Measurements from ENCODE around the gene ZFYVE27.

The ZFYVE27 gene

DNA sequence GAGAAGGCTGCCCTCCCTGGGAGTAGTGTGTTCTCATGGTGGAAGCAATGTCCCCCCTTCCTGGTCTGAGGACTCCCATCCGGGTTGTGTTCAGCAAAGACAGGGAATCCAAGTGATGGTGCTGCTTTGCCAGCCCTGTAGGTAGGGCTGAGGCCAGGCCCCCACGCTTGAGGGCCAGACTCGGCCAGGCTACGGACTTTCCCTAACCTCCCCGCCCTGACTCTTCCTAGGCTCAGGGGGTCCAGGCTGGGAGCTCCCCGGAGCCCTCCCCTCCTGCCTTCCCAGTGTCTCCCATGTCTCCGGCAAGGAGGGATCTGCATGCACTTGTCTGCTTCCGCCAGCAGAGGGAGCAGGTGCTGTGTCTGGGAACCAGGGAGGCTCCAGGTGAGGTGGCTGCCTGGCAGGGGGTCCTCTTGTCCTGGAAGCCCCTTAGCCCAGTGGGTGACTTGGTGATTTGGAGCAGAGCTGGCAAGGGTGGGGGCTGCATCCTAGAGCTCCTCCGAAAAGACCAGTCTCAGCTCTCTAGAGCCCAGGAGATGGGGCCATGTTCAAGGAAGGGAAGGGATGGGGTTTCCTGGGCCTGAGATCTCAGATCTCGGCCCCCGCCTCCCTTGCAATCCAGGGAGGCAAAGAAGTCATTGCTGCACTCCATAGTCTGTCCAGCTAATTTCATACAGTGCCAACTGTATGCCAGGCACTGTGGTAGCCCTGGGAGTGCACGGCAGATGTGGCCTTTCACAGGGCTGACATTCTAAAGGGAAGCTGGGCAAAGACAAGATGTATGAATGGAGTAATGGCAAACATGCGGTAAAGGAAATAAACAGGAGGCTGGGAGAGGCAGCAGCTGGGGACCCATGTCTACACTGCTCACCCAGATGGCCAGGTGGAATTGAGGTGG, 55.1 kb downstream of the ZFYVE27 start:
- DNase-seq (ENCODE audit: low read depth) = peak; percentile 9

DNA sequence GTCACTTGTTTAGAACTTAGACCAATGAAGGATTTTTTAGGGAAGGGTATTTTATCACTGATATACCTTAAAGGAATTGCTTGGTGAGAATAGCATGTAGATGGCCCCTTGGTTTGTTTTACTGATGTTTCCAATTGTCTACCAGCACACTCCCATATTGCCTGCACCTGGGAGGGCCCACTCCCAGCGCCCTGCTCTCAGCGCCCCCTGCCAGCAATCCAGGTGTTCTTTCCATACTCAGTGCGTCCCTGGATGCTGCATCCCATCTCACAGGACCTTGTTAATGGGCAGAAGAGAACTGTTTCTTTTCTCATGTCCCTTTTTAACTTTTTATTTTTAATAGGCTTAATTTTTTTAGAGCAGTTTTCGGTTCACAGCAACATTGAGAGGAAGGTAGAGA, 59.0 kb downstream of the ZFYVE27 start:
- no peak for DNase-seq (ENCODE audit: low read depth)

DNA sequence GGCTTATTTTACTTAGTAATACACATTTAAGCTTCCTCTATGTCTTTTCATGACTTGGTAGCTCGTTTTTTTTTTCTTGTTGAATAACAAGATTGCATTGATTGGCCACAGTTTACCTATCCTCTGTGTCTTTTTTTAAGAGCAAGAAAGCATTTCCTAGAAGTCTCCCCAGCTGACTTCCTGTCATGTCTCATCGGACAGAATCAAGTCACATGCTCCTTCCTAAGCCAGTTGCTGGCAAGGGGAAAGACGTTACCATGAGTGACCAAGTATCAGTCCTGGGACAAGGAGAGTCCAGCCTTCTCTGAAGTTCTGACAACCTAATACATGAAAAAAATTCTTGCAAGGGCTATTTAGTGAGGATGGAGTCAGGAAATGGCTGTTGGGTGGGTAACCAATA, 59.7 kb downstream of the ZFYVE27 start:
- no peak for DNase-seq (ENCODE audit: low read depth)

DNA sequence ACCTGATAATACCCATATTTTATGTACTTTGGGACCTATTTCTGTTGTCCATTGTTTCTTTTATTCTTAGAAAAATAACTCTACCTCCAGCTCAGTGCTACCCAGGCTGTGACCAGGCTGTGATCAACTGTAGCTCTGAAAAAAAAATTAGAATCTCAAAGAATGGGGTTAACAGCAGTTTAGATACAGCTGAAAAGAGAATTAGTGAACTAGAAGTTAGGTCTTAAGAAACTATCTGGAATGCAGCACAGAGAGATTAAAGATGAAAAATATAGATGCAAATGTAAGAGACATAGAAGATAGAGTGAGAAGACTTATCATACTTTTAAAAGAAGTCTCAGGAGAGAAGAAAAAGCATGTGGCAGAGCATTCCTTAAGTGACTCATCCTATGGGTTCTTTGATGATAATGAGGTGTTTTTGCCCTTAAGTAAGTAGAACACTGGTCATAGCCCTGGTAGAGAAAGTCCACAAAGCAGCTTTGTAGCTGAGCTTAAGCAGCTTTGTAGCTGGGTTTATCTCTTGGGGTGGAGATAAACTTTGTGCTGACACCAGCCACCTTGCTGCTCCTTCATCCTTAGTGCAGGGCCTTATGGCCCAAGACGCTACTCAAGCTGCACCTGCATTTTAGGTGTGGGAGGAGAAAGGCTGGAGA, 62.2 kb downstream of the ZFYVE27 start:
- DNase-seq (ENCODE audit: low read depth) = no peak

DNA sequence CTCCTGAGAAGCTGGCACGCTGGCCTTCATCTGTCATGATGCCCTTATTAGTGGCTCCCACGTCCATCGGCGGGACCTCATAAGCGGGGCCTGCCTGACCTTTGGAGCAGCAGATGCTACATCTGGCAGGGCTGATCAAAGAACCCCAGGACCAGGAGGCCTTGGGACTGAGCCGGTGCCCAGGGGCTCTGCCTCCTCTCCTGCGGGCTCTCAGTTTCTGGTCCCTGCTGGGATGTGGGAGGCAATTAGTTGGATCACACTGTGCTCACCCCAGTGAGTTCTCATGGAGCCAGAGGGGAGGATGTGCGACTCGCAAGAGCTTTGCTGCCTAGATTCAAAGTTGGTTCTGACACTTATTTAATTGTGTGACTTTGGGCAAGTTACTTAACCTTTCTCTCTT, 63.5 kb downstream of the ZFYVE27 start:
- no peak for DNase-seq (ENCODE audit: low read depth)

DNA sequence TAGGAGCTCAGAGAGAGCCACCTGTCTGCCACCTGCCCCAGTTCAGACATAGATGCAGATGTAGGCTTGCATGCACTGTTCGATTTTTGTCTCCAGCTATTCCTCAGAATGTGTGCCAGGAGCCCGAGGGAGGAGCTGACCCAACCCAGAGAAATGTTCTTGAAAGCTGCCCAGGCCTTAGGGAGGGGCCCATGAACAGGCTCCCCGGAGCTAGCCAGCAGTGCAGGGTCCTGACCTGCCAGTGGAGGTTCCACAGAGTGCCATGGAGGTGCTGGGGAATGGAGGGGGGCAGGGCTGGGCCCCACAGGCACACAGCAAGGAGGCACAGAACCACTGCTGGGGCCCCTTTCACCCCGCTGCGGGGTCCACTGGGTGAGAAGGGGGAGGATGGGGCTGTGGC, 64.5 kb downstream of the ZFYVE27 start:
- no peak for DNase-seq (ENCODE audit: low read depth)

DNA sequence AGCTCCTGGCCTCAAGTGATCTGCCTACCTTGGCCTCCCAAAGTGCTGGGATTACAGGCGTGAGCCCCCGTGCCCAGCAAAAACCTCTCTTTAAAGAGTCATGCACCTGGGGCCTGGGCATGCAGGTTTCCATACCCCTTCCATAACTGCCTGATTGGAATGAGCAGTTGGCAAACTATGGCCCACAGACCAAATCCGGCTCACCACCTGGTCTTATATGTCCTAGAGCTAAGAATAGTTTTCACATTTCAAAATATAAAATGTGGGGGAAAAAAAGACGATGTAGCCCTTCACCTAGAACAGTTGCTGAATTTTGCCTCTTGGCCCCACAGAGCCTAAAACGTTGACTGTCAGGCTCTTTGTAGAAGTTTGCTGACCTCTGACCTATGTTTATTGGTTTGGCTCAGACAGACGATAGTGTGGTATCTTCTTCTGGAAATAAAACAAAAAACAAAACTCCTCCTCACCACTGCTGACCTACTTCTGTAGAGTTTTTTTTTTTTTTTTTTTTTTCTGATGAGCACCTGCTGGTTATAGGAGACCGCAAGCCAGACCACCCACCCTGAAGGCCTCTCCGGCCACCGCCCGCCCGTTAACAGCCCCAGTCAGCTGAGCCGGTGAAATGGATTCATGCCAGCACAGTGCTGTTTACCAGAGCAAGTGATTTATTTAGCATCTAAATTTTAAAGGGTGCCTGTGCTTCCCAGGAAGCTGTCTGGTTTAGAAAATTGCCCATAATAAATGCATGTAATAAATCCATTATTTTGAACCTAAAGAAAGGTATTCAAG, 68.4 kb downstream of the ZFYVE27 start:
- DNase-seq (ENCODE audit: low read depth) = no peak

DNA sequence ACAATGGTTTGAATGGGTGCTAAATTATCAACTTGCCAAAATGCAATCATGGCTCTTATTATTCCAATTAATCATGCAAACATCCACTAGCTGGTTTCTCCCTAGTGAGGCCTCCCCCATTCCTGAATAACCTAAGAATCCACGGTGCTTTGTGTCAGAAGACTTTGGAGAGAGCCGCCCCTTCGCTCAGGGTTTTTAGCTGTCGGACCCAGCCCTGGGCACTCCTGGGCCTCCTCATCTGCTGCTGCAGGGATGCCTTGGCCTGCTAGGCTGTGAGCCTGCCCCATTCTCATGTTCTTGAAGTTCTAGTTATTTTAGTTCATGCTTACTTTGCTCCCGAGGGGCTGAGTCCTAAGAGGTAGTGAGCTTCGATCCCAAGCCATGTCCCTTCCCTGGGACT, 69.0 kb downstream of the ZFYVE27 start:
- no peak for DNase-seq (ENCODE audit: low read depth)

DNA sequence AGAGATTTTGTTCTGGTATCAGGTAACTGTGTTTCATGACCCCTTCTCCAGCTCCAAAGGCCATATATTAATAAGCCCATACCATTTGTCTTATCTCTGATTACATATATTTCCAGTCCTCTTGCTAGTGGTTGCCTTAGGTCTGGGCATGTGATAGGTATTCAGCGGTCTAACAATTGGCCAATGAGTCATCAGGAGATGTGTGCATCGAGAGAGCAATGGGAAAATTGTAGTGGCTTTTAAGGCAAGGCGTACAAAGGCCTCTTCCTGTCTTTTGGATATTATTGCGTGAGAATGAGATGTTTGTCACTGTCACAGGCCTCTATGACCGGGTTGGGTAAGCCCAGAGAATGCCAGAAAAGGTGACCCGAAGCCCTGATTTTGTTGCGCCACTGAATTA, 73.5 kb downstream of the ZFYVE27 start:
- no peak for DNase-seq (ENCODE audit: low read depth)
